GM21423 (cell line): Measurements from ENCODE around the gene TMEM50B.
"Not testable (repeated sequence)": the region's sequence is repeated elsewhere in the genome, so short reads cannot be mapped to it uniquely, and the experiment has no call there.

ENCODE experiments used
- ATAC-seq: cut with Tn5 transposase; IDR thresholded peaks from one replicate; pipeline ENCODE4 v1.9.1; 2021; ENCODE audit warnings: mild to moderate bottlenecking, moderate library complexity; ENCODE audit not compliant: unreplicated experiment

TMEM50B gene

GRCh38 chr21:33478935-33479678 is 667 bp downstream of the TMEM50B start:
- ATAC-seq, result peak; percentile 14

DNA sequence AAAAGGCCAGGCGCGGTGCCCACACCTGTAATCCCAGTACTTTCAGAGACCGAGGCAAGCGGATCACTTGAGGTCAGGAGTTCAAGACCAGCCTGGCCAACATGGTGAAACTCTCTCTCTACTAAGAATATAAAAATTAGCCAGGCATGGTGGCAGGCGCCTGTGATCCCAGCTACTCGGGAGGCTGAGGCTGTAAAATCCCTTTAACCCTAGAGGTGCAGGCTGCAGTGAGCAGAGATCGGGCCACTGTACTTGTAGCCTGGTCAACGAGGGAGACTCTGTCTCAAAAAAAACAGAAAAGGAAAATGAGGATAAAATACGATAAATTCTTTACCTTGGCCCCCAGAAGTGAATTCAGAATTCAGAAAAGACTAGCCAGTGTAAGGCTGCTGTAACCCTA is 1.6 kb downstream of the TMEM50B start:
- ATAC-seq, result no peak

GRCh38 chr21:33477066-33477465 is 2.7 kb downstream of the TMEM50B start:
- ATAC-seq, result no peak

- no peak for ATAC-seq
Observed at GRCh38 chr21:33473344-33473743, 6.4 kb downstream of the TMEM50B start.

- ATAC-seq, result no peak
Observed at GRCh38 chr21:33470701-33471100, 9.1 kb downstream of the TMEM50B start.

DNA sequence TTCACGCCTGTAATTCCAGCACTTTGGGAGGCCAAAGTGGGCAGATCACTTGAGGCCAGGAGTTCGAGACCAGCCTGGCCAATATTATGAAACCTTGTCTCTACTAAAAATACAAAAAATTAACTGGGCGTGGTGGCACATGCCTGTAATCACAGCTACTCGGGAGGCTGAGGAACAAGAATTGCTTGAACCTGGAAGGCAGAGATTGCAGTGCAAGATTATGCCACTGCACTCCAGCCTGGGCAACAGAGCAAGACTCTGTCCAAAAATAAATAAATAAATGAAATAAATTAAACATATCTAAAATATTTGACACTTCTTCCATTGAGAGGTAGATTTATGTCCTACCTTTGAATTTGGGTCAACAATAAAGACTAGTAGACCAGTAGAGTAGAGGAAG is 10.6 kb downstream of the TMEM50B start:
- not testable (repeated sequence) for ATAC-seq

DNA sequence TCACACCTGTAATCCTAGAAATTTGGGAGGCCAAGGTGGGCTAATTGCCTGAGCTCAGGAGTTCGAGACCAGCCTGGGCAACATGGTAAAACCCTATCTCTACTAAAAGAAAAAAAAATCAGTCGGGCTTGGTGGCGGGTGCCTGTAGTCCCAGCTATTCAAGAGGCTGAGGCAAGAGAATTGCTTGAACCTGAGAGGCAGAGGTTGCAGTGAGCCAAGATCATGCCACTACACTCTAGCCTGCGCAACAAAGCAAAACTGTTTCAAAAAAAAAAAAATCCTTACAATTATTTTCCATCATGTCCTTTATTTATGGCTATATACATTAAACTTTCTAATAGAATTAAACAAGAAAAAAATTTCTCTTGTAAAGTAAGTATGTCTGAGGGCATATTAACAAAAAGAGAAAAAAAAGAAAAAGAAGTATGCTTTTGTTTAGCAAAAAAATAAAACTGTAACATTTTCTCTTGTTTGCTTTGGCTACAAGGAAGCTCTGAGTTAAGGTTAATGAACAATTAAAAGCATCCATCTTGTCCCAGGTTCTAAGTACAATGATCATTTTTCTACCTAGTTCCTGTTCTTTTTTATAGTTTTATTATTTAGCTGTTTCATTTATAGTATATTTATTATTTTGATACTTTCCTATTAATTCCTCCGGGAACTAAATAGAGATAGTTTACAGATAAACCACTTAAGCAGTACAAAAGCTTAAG is 18.1 kb downstream of the TMEM50B start:
- ATAC-seq, result no peak

DNA sequence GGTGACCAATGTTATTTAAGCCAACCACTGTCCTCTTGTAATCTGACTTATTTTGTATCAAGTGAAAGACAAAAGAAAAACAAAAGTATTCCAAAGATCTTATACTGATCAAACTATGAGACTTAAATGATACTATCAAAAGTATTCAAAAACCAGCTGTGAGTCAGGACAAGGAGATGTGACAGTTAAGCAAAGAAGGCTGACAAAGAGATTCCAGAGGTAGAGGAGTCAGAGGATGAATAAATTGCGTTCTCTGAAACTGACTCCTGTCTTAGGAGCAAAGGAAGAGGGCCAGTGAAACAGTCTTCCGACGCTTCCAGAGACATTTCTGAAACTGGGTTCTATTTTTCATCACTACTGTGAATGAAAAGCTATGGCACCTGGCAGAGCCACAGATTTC is 20.9 kb downstream of the TMEM50B start:
- no peak for ATAC-seq

DNA sequence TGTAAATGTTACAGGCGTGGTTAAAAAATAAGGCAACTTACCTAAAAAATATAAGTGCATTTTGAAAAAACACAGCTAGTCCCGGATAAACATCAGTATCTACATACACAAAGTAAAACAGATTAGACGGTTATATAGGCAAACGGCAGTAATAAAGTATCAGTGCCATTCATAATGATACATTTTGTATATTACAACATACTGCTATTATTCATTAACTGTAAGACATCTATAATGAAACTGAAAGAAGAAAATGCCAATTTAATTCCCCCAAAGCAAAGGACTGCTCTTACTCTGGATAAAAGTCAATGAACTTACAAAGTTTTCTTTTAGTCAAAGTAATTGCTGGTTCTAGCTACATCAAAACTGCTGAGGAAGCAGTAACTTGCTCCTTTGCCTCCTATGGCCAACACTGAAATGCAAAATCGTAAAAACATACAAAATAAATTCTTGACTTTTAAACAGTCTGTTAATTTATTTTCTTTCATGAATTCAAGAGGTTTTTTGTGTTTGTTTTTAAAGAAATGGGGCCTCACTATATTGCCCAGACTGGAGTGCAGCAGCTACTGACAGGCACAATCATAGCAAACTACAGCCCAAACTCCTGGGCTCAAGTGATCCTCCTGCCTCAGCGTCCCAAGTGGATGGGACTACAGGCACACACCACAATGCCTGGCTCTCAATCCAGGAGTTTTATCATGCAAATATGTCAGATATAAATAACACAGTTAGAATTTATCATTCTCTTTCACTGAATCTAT is 23.9 kb downstream of the TMEM50B start:
- ATAC-seq, result no peak

GRCh38 chr21:33452362-33452761 is 27.4 kb downstream of the TMEM50B start:
- no peak for ATAC-seq

DNA sequence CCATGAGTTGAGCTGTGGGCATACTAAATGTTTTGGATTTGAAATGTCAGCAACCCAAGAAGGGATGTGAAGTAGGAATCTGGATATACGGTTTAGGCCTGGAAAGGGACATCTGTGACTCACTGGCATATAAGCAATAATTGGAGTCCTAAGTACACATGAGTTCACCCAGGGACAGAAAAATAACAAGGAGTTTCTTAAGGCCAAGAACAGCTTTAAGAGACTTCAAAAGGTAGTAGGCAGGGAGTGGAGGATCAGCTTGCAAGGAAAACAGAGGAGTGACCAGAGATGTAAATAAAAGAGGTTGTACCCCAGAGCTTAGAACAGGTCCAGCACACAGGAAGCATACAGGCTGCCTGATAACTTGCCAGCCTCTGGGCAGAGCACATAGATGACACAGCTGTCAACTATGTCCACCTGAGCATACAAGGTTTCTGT is 28.1 kb downstream of the TMEM50B start:
- no peak for ATAC-seq

DNA sequence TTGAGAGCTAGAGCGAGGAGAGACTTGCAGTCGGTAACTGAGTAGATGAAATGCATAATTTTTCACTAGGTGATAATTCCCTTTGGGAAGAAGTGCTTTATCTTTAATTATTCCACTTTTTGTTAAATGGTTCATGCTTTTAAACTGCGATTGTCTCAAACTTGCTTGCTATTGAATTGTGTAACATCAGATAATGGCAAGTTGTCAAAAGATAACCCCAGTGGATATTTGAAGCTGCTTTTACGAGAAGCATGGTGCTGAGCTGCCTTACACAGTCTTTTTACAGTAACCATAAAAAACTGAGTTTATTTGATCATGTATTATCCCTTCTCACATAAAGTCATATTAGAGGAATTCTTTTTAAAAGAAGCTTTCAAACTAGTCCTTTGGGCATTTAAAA is 30.2 kb downstream of the TMEM50B start:
- ATAC-seq, result no peak

- not testable (repeated sequence) for ATAC-seq
Observed at GRCh38 chr21:33446620-33447019, 33.2 kb downstream of the TMEM50B start.

DNA sequence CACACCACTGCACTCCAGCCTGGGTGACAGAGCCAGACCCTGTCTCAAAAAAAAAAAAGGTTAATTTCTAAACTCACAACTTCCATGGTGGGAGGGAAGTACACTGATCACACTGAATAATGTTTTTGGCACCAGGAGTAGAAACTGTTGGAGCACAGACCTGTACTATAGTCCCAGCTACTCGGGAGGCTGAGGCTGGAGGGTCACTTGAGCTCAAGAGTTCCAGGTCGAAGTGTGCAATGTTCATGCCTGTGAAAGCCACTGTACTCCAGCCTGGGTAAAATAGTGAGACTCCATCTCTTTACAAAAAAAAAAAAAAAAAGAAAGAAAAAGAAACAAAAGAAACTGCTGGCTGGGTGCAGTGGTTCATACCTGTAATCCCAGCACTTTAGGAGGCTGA is 35.3 kb downstream of the TMEM50B start:
- no peak for ATAC-seq

DNA sequence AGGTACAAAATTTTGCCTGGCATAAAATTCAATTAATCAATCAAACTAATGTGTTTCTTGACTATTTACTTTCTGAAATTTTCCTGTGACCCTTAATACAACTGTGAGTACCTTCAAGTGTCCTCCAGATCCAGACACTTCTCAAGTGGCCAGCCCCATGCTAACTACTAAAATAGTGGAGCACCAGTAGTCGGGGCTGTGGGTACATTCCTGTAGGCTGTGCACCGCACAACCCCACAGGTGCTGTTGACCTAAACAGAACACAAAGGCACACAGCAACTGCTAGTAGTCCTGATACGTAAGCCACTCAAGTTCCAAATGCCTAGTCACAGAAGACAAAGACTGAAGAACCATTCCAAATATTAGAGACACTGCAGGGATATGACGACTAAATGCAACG is 36.6 kb downstream of the TMEM50B start:
- ATAC-seq, result no peak

- ATAC-seq, result peak; percentile 74
Observed at GRCh38 chr21:33441489-33442477, 38.0 kb downstream of the TMEM50B start.

GRCh38 chr21:33437140-33437539 is 42.6 kb downstream of the TMEM50B start:
- ATAC-seq, result no peak

GRCh38 chr21:33434770-33435360 is 44.9 kb downstream of the TMEM50B start:
- peak; percentile 90 for ATAC-seq

DNA sequence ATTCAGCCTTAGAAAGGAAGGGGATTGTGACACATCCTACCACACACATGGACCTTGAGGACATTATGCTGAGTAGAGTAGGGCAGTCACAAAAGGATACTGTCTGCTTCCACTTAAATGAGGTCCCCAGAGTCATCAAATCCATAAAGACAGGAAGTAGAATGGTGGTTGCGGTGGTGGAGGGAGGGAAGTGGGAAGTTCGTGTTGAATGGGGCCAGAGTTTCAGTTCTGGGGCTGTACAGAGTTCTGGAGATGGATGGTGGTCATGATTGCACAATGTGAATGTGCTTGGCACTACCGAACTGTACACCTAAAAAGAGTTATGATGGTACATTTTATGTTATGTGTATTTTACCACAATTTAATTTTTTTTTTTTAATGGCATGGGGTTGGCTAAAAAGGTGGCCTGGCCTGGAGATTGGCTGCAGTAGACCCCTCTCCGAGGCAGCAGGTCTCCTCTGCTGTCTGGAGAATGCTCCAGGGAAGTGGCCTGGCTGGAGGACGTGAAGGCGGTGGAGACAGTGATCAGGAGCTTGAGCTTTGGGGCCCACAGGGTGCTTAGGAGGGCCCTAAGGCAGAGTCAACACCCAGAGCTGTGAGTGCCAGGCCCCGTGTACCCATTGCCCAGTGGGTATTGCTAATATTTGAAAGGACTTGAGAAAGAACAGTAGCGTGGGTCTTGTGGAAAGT is 46.2 kb downstream of the TMEM50B start:
- no peak for ATAC-seq

- ATAC-seq, result no peak
Observed at GRCh38 chr21:33433001-33433400, 46.8 kb downstream of the TMEM50B start.
